HepG2 (cell line): Measurements from ENCODE around the gene VDAC1. TPM values are rescaled to one million over a fixed set of nuclear protein-coding genes. Genes with fewer than 3 reads are reported as not detected.

Experiments used
- ARNTL ChIP-seq: sonication (generic); formaldehyde crosslinking; IDR thresholded peaks from 2 replicates; pipeline ENCODE4 v1.4.0; 2020; ENCODE audit warnings: mild to moderate bottlenecking, missing genetic modification reagents
- FOXP1 ChIP-seq, 2 experiments: fragments of 450-650 bp in 1 of 2; IDR thresholded peaks; 2 replicates each; pipeline ENCODE4 v1.6.1; 2017 to 2018; ENCODE audit warnings: antibody characterized with exemption in 1 of 2
- KMT2A ChIP-seq: sonication (generic); formaldehyde crosslinking; IDR thresholded peaks from 2 replicates; pipeline ENCODE4 v1.4.0; 2020; ENCODE audit warnings: missing genetic modification reagents
- NFATC3 ChIP-seq: sonication (generic); formaldehyde crosslinking; IDR thresholded peaks from 2 replicates; pipeline ENCODE4 v1.5.1; 2020; ENCODE audit warnings: mild to moderate bottlenecking, missing genetic modification reagents
- RBAK ChIP-seq: sonication (generic); formaldehyde crosslinking; IDR thresholded peaks from 2 replicates; pipeline ENCODE4 v1.5.1; 2020; ENCODE audit warnings: mild to moderate bottlenecking, missing genetic modification reagents
- REPIN1 ChIP-seq: sonication (generic); formaldehyde crosslinking; IDR thresholded peaks from 2 replicates; pipeline ENCODE4 v1.8.0; 2022; ENCODE audit warnings: missing genetic modification reagents, low read depth, mild to moderate bottlenecking, borderline replicate concordance
- SOX13 ChIP-seq, 3 experiments: fragments of 450-650 bp in 1 of 3; sonication (generic) in 1 of 3; formaldehyde crosslinking in 1 of 3; IDR thresholded peaks in 2 of 3; conservative IDR thresholded peaks in 1 of 3; 2 replicates each; pipeline versions ENCODE4 v1.5.0 to v1.6.1; 2016 to 2020; ENCODE audit warnings: antibody characterized with exemption in 1 of 3, mild to moderate bottlenecking in 1 of 3, missing compliant biosample characterization in 1 of 3, missing genetic modification reagents in 1 of 3, moderate library complexity in 1 of 3
- TEAD2 ChIP-seq: sonication (generic); formaldehyde crosslinking; IDR thresholded peaks from 2 replicates; pipeline ENCODE4 v1.9.0; 2021; ENCODE audit warnings: missing genetic modification reagents
- ZC3H4 ChIP-seq: sonication (generic); formaldehyde crosslinking; IDR thresholded peaks from 2 replicates; pipeline ENCODE4 v1.4.0; 2020; ENCODE audit warnings: missing genetic modification reagents, borderline replicate concordance
- ZFP1 ChIP-seq: IDR thresholded peaks from 2 replicates; pipeline ENCODE4 v1.6.1; 2016
- ZNF292 ChIP-seq: sonication (generic); formaldehyde crosslinking; IDR thresholded peaks from 2 replicates; pipeline ENCODE4 v1.8.1; 2022; ENCODE audit warnings: mild to moderate bottlenecking, low read depth, missing genetic modification reagents, borderline replicate concordance
- ZNF431 ChIP-seq: sonication (generic); formaldehyde crosslinking; IDR thresholded peaks from 2 replicates; pipeline ENCODE4 v1.9.0; 2022; ENCODE audit warnings: missing genetic modification reagents, low read depth, mild to moderate bottlenecking, borderline replicate concordance
- ZNF441 ChIP-seq: sonication (generic); formaldehyde crosslinking; IDR thresholded peaks from 2 replicates; pipeline ENCODE4 v1.7.0; 2021; ENCODE audit warnings: missing genetic modification reagents, borderline replicate concordance
- ZNF816 ChIP-seq: sonication (generic); formaldehyde crosslinking; IDR thresholded peaks from 2 replicates; pipeline ENCODE4 v1.8.0; 2022; ENCODE audit warnings: missing genetic modification reagents, mild to moderate bottlenecking, borderline replicate concordance
- polyA plus RNA-seq, 8 experiments: library from polyadenylated mRNA; depleted of rRNA in 3 of 8; stranded (reverse) in 7 of 8; unstranded in 1 of 8; fragments of >200 nt; fragmentation: Illumina TruSeq in 4 of 8; extraction: Trizol in 4 of 8; gene quantifications; 2 replicates each; pipeline versions ENCODE4 v1.2.1 to v1.2.3, GENCODE V29; 2011 to 2016; ENCODE audit warnings: low read depth in 4 of 8, missing spikeins in 1 of 8, mixed read lengths in 1 of 8; ENCODE audit not compliant: insufficient read depth in 1 of 8
- total RNA-seq, 5 experiments: library from RNA; depleted of rRNA; stranded (reverse); fragments of >200 nt; fragmentation: Illumina TruSeq; extraction: Trizol; gene quantifications; 2 replicates each; pipeline ENCODE4 v1.2.3, GENCODE V29; 2016; ENCODE audit warnings: low read depth in 1 of 5
- TF ChIP-seq, protein P1 (sequence below): sonication (generic); formaldehyde crosslinking; IDR thresholded peaks from 2 replicates; pipeline ENCODE4 v1.5.0; 2020; ENCODE audit warnings: missing genetic modification reagents
- TF ChIP-seq, protein P2 (sequence below): sonication (generic); formaldehyde crosslinking; IDR thresholded peaks from 2 replicates; pipeline ENCODE4 v1.5.0; 2020; ENCODE audit warnings: mild to moderate bottlenecking, missing genetic modification reagents
- TF ChIP-seq, protein P3 (sequence below): sonication (generic); formaldehyde crosslinking; IDR thresholded peaks from 2 replicates; pipeline ENCODE4 v1.5.1; 2020; ENCODE audit warnings: mild to moderate bottlenecking, missing genetic modification reagents, borderline replicate concordance

The VDAC1 gene
- total and polyA plus RNA-seq, 2 of the 13 experiments (the other 11 are each of a cell fraction or from before 2014, with no cell fraction given) = 112 to 380 TPM

DNA sequence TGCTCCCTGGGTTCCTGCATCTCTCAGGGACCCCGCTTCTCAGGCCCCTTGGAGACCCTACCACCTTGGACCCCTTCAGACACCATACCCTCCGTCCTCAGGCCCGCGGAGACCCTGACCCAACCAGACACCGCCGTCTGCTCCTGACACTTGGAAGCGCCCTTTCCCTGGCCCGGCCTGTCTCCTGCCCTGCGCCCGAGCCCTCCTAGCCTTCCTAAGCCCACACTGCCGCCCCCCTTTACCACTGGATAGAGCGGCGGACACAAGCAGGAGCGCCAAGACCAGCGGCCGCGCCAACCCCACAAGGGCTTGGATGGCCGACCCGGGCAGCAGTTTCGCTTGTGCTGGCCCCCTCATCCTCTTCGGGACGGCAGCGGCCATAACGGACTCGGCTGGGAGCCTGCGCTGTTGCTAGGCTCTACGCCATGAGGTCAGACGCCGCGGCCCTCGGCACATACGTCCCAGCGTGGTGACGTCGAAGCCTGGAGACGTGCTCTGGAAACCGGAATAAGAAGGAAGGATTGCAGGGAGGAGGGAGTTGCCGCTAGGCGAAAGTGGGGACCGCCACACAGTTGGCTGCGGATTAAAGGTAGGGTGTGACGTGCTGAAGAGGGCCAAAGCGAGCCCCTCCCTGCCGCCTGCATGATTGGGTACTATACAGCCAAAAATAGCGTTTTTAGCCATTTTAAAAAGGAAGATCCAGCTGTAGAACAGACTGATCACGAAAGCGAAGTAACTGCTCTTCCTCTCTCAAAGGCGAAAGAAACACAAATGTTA is 36.4 kb downstream of the VDAC1 start, which contains the start of gene C5orf15 (continued):
- TF ChIP-seq REPIN1 = peak; percentile 75; the same call in 1 of the 2 replicates
- TF ChIP-seq ZNF816 (CRISPR knock-in tag) = no peak; the same call in 1 of the 2 replicates
- TF ChIP-seq ZC3H4 (CRISPR knock-in tag) = 0 out of 2 replicates have a peak, but pooled peaks have one; percentile 29
- no peak for TF ChIP-seq ZNF292 (CRISPR knock-in tag)
- TF ChIP-seq, protein P1, sequence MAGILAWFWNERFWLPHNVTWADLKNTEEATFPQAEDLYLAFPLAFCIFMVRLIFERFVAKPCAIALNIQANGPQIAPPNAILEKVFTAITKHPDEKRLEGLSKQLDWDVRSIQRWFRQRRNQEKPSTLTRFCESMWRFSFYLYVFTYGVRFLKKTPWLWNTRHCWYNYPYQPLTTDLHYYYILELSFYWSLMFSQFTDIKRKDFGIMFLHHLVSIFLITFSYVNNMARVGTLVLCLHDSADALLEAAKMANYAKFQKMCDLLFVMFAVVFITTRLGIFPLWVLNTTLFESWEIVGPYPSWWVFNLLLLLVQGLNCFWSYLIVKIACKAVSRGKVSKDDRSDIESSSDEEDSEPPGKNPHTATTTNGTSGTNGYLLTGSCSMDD (CRISPR knock-in tag) = no peak
- TF ChIP-seq ARNTL (CRISPR knock-in tag) = peak; percentile 67; the same call in 1 of the 2 replicates
- peak; percentile 85; the same call in 1 of the 2 replicates for TF ChIP-seq KMT2A (CRISPR knock-in tag)
- TF ChIP-seq ZNF431 (CRISPR knock-in tag) = peak; percentile 86
- TF ChIP-seq, protein P2, sequence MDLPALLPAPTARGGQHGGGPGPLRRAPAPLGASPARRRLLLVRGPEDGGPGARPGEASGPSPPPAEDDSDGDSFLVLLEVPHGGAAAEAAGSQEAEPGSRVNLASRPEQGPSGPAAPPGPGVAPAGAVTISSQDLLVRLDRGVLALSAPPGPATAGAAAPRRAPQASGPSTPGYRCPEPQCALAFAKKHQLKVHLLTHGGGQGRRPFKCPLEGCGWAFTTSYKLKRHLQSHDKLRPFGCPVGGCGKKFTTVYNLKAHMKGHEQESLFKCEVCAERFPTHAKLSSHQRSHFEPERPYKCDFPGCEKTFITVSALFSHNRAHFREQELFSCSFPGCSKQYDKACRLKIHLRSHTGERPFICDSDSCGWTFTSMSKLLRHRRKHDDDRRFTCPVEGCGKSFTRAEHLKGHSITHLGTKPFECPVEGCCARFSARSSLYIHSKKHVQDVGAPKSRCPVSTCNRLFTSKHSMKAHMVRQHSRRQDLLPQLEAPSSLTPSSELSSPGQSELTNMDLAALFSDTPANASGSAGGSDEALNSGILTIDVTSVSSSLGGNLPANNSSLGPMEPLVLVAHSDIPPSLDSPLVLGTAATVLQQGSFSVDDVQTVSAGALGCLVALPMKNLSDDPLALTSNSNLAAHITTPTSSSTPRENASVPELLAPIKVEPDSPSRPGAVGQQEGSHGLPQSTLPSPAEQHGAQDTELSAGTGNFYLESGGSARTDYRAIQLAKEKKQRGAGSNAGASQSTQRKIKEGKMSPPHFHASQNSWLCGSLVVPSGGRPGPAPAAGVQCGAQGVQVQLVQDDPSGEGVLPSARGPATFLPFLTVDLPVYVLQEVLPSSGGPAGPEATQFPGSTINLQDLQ (CRISPR knock-in tag) = no peak
- no peak for TF ChIP-seq FOXP1 (IDR thresholded peaks at IDR 0.05)
- TF ChIP-seq FOXP1 (CRISPR knock-in tag; IDR thresholded peaks at IDR 0.05) = 0 out of 2 replicates have a peak, but pooled peaks have one; percentile 36
- 0 out of 2 replicates have a peak, but pooled peaks have one; percentile 43 for TF ChIP-seq ZFP1 (CRISPR knock-in tag)
- TF ChIP-seq TEAD2 (CRISPR knock-in tag) = no peak
- 0 out of 2 replicates have a peak, but pooled peaks have one; percentile 9 for TF ChIP-seq SOX13 (IDR thresholded peaks at IDR 0.05)
- peak in 1 of 2 experiments; percentile 59; a peak in 1 of 4 replicates for TF ChIP-seq SOX13 (CRISPR knock-in tag; conservative IDR thresholded peaks at IDR 0.05 in 1 of 2, IDR thresholded peaks at IDR 0.05 in 1 of 2)
- TF ChIP-seq RBAK (CRISPR knock-in tag) = peak; percentile 44; the same call in 1 of the 2 replicates
- TF ChIP-seq, protein P3, sequence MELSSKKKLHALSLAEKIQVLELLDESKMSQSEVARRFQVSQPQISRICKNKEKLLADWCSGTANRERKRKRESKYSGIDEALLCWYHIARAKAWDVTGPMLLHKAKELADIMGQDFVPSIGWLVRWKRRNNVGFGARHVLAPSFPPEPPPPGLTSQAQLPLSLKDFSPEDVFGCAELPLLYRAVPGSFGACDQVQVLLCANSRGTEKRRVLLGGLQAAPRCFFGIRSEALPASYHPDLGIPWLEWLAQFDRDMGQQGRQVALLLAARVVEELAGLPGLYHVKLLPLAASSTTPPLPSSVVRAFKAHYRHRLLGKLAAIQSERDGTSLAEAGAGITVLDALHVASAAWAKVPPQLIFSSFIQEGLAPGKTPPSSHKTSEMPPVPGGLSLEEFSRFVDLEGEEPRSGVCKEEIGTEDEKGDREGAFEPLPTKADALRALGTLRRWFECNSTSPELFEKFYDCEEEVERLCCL (CRISPR knock-in tag) = no peak; the same call in 1 of the 2 replicates
- TF ChIP-seq NFATC3 (CRISPR knock-in tag) = peak; percentile 96
- TF ChIP-seq ZNF441 (CRISPR knock-in tag) = no peak; the same call in 1 of the 2 replicates
